ENCODE measurements around the gene ARPC4.
"Not testable (repeated sequence)": the region's sequence is repeated elsewhere in the genome, so short reads cannot be mapped to it uniquely, and the experiment has no call there.

Gene ARPC4

DNA sequence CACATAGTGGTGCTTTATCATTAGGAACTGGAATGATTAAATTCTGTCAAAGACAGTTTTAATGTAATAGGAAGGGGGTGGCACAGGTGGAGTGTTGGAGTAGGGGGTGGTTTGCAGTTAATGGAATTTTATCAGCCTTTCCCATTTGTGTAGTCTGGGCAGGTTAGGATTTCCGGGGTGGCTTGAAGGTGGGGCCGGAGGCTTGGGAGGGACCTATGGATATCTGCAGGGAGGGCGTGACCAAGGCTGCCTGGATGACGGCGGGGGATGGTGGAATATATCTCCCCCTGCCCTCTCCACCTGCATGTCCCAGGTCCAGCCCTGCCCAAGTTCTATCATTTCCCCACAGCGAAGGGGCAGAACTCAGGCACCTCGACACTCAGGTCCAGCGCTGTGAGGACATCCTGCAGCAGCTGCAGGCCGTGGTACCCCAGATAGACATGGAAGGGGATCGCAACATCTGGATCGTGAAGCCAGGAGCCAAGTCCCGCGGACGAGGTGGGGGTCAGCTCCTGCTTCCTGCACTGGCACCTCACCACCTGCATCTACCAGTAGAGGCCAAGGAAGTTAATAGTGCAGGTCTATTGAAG lies 32.7 kb downstream of the ARPC4 start:
- DNase-seq = no peak

DNA sequence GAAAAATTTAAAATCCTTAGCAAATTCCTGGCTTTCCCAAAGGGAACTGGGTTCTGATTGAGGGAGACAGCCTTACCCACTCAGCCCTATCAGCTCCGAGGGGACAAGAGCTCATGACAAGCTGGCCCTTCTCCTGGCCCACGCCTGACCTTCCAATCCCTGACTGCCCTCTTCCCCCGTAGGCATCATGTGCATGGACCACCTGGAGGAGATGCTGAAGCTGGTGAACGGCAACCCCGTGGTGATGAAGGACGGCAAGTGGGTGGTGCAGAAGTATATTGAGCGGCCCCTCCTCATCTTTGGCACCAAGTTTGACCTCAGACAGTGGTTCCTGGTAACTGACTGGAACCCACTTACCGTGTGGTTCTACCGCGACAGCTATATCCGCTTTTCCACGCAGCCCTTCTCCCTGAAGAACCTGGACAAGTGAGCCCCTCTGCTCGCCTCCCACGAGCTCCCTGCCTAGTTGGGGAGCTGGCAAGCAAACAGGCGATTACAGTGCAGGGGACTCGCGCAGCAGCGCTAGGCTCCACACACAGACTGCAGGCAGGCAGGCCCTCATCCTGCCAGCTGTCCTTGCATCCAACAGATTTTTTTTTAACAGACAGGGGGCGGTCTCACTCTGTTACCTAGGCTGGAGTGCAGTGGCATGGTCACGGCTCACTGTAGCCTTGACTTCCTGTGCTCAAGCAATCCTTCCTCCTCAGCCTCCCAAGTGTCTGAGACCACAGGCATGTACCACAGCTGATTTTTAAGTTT lies 34.1 kb downstream of the ARPC4 start:
- DNase-seq = peak; percentile 56

GRCh38 chr3:9828801-9829755 lies 36.2 kb downstream of the ARPC4 start:
- no peak for DNase-seq

GRCh38 chr3:9831253-9831652 lies 38.4 kb downstream of the ARPC4 start:
- no peak for DNase-seq

- no peak for DNase-seq
Observed at GRCh38 chr3:9833078-9833477, 40.2 kb downstream of the ARPC4 start.

GRCh38 chr3:9834520-9835380 lies 41.9 kb downstream of the ARPC4 start:
- DNase-seq = no peak

DNA sequence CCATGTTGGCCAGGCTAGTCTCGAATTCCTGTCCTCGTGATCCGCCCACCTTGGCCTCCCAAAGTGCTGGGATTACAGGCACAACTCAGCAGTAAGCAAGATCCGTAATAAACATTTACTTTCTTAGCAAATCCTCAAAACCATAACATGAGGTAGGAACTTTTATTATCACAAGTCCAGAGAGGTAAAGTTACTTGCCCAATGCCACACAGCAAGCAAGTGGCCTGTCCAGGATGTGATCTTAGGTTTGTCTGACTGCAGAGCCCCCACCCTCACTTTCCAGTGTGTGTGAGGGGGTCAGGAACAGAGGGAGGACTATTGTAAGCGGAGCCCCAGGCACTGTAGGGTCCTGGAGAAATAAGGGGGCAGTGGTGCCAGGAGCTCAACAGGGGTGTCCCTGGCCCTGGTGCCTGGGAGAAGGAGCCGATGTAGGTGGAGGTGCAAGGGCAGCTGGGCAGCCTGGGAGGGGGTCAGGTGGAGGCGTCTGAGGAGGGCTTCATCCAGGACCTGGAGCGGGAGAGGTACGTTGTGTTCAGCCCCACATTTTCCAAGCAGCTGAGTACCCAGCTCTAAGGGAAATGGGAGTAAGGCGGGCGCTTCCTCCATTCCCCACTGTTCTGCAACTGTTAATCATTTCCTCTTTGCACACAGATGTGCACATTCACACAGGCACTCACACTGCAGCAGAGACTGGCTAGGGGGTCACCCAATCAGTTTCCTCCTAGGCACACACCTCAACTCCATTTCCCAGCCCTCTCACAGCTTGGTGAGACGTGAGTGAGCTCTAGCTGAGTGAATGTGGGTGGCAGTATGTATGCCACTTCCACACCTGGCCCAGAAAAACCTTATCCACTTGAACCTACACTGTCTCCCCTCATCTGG lies 45.1 kb downstream of the ARPC4 start:
- no peak for DNase-seq

GRCh38 chr3:9838856-9839255 lies 46.0 kb downstream of the ARPC4 start:
- no peak for DNase-seq

- DNase-seq = no peak
Observed at GRCh38 chr3:9841015-9841414, 48.1 kb downstream of the ARPC4 start.

DNA sequence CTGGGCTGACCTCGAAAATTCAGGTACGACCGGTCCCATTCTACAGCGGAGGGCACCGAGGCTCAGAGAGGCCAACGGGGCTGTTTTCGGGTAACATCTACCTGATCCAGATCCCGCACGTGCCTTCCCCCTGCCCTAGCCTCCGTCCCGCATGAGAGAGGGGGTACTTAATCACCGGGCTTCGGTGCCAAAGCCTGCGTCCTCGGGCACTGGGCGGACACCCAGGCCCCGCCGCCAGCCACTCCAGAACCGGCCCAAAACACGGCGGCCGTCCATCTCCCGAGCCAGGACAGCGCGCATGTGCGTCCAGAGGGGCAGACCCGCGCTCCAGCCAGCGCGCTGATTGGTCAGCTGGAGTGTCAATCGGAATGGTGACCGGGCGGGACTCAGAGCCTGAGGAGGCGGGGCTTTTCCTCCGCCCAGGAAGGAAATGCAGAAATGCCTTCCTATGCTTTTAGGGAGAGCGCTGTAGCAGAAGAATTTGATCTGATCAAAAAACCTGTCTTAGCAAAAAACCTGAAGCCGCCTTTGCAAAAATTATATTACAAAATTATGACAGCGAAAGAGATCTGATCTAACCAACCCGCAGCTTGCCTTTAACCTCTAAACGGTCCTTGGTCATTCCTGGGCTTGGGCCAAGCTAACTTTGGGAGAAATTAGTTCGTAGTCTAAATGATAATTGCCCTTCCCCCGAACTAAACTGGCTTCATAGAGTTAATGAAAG lies 51.0 kb downstream of the ARPC4 start, which contains the start of gene RPUSD3:
Gene RPUSD3 (minus strand): TSS at position 294 of the 724 bp plus-strand sequence. CDS start 18 bp downstream, at position 276.
- peak; percentile 99 for DNase-seq

GRCh38 chr3:9846231-9846630 lies 53.3 kb downstream of the ARPC4 start:
- no peak for DNase-seq

DNA sequence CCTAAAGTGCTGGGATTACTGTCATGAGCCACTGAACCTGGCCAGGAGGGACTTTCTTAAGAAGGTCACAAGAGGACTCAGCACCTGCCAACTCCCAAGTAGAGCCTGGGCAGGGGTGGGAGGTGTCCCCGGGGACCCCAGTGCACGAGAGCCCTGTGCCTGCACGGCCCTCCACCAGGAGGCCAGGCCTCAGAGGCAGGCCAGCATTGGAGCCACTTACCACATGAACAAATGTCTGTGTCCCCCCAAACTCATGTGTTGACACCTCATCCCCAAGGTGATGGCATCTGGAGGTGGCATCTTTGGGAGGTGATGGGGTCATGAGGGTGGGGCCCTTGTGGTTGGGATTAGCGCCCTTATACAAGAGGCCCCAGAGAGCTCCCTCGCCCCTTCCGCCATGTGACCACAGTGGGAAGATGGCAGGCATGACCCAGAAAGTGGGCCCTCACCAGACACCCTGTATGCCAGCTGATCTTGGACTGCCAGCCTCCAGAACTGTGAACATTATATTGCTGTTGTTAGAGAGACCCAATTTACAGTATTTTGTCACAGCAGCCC lies 54.1 kb downstream of the ARPC4 start:
- no peak for DNase-seq

- DNase-seq = not testable (repeated sequence)
Observed at GRCh38 chr3:9847870-9848269, 55.0 kb downstream of the ARPC4 start.

- peak; percentile 58 for DNase-seq
Observed at GRCh38 chr3:9848860-9849259, 56.0 kb downstream of the ARPC4 start.

- not testable (repeated sequence) for DNase-seq
Observed at GRCh38 chr3:9851383-9851782, 58.5 kb downstream of the ARPC4 start.

GRCh38 chr3:9851926-9852325 lies 59.0 kb downstream of the ARPC4 start:
- DNase-seq = not testable (repeated sequence)

- DNase-seq = peak; percentile 38
Observed at GRCh38 chr3:9852528-9852927, 59.6 kb downstream of the ARPC4 start.

GRCh38 chr3:9854291-9854940 lies 61.5 kb downstream of the ARPC4 start:
- DNase-seq = not testable (repeated sequence)

- no peak for DNase-seq
Observed at GRCh38 chr3:9855594-9855993, 62.7 kb downstream of the ARPC4 start.

Measured in OCI-M1 (cell line).